HG03139 (cell line): ENCODE results near the gene GATAD1.
"Not testable (repeated sequence)": the region's sequence is repeated elsewhere in the genome, so short reads cannot be mapped to it uniquely, and the experiment has no call there.

Experiments
- ATAC-seq: cut with Tn5 transposase; IDR thresholded peaks from one replicate; pipeline ENCODE4 v1.9.1; 2021; ENCODE audit not compliant: unreplicated experiment

GATAD1 gene

GRCh38 chr7:92436612-92437445 is 10.5 kb upstream of the GATAD1 start:
- no peak for ATAC-seq

GRCh38 chr7:92437956-92438491 is 9.3 kb upstream of the GATAD1 start:
- ATAC-seq = no peak

- ATAC-seq = not testable (repeated sequence)
Observed at GRCh38 chr7:92442720-92443119, 4.6 kb upstream of the GATAD1 start.

- no peak for ATAC-seq
Observed at GRCh38 chr7:92446869-92447344, 375 bp upstream of the GATAD1 start.

GRCh38 chr7:92448205-92448747 is 994 bp downstream of the GATAD1 start:
- ATAC-seq = peak; percentile 39

GRCh38 chr7:92451645-92452044 is 4.4 kb downstream of the GATAD1 start:
- no peak for ATAC-seq

- no peak for ATAC-seq
Observed at GRCh38 chr7:92456236-92456635, 9.0 kb downstream of the GATAD1 start.

- ATAC-seq = no peak
Observed at GRCh38 chr7:92460109-92460508, 12.8 kb downstream of the GATAD1 start.

- ATAC-seq = no peak
Observed at GRCh38 chr7:92460510-92460909, 13.2 kb downstream of the GATAD1 start.

- ATAC-seq = peak; percentile 76
Observed at GRCh38 chr7:92461027-92462003, 14.0 kb downstream of the GATAD1 start.

- ATAC-seq = no peak
Observed at GRCh38 chr7:92462560-92462959, 15.3 kb downstream of the GATAD1 start.

GRCh38 chr7:92464515-92464914 is 17.2 kb downstream of the GATAD1 start:
- no peak for ATAC-seq

GRCh38 chr7:92466682-92467081 is 19.4 kb downstream of the GATAD1 start:
- no peak for ATAC-seq

GRCh38 chr7:92468589-92468988 is 21.3 kb downstream of the GATAD1 start:
- not testable (repeated sequence) for ATAC-seq

GRCh38 chr7:92473989-92474388 is 26.7 kb downstream of the GATAD1 start:
- not testable (repeated sequence) for ATAC-seq

GRCh38 chr7:92475261-92475770 is 28.0 kb downstream of the GATAD1 start:
- not testable (repeated sequence) for ATAC-seq

GRCh38 chr7:92475851-92476590 is 28.7 kb downstream of the GATAD1 start:
- ATAC-seq = not testable (repeated sequence)

- not testable (repeated sequence) for ATAC-seq
Observed at GRCh38 chr7:92477681-92478080, 30.4 kb downstream of the GATAD1 start, which contains the start of gene ERVW-1. ERVW-1 (minus strand) TSS chr7:92477946; CDS start chr7:92470381, 7,565 bp downstream.

GRCh38 chr7:92478095-92478494 is 30.8 kb downstream of the GATAD1 start:
- ATAC-seq = no peak

GRCh38 chr7:92478711-92479110 is 31.4 kb downstream of the GATAD1 start:
- no peak for ATAC-seq
